ENCODE results near the gene NSG1.

The NSG1 gene

DNA sequence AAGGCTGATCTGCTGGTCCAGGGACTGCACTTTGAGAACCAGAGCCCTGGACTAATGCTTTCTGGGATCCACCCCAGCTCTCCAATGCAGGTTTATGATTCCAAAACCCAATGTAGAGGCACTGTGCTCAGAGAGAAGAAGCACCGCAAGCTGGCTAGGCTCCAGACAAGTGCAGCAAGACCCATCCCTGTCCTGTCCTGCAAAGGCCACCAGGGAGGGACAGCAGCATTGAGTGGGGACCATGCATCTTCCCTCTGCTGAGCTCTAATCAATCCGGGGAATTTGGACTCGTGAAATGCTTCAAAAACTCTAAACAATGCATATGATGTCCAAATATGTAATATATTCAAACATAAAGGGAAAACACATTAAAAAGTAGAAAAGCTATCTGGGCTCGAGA lies 10.8 kb upstream of the NSG1 start:
- no peaks in the 10 kb centered on the region for H3K4me1 ChIP-seq (ENCODE audit: insufficient read depth, low read length, poor library complexity, severe bottlenecking)
- H3K36me3 ChIP-seq (ENCODE audit: insufficient read depth, low read length) = no peaks in the 10 kb centered on the region
- no peak overlapping the region for H3K9ac ChIP-seq (ENCODE audit: low read depth, low read length, poor library complexity, severe bottlenecking)
- H3K9me2 ChIP-seq (replicated peaks; ENCODE audit: low read depth, low read length) = no peaks in the 10 kb centered on the region
- H3K27me3 ChIP-seq (ENCODE audit: insufficient read depth, low read length, poor library complexity, severe bottlenecking) = no peaks in the 10 kb centered on the region
- H3K4me3 ChIP-seq (ENCODE audit: low read length, poor library complexity, severe bottlenecking) = no peak overlapping the region
- H3K4me2 ChIP-seq (ENCODE audit: low read depth, low read length, poor library complexity, severe bottlenecking) = no peak overlapping the region
- H3K9me3 ChIP-seq (ENCODE audit: insufficient read depth, low read depth, low read length) = no peaks in the 10 kb centered on the region
- H3K79me2 ChIP-seq (ENCODE audit: insufficient read depth, low read length) = no peaks in the 10 kb centered on the region
- H3F3A ChIP-seq (ENCODE audit: low read depth) = no peaks in the 10 kb centered on the region
- TF ChIP-seq, protein P1, sequence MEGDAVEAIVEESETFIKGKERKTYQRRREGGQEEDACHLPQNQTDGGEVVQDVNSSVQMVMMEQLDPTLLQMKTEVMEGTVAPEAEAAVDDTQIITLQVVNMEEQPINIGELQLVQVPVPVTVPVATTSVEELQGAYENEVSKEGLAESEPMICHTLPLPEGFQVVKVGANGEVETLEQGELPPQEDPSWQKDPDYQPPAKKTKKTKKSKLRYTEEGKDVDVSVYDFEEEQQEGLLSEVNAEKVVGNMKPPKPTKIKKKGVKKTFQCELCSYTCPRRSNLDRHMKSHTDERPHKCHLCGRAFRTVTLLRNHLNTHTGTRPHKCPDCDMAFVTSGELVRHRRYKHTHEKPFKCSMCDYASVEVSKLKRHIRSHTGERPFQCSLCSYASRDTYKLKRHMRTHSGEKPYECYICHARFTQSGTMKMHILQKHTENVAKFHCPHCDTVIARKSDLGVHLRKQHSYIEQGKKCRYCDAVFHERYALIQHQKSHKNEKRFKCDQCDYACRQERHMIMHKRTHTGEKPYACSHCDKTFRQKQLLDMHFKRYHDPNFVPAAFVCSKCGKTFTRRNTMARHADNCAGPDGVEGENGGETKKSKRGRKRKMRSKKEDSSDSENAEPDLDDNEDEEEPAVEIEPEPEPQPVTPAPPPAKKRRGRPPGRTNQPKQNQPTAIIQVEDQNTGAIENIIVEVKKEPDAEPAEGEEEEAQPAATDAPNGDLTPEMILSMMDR (conservative IDR thresholded peaks at IDR 0.05; ENCODE audit: low read length) = no peak
- TF ChIP-seq EZH2phosphoT487 (IDR thresholded peaks at IDR 0.05; ENCODE audit: borderline replicate concordance) = no peak
- H2AFZ ChIP-seq (ENCODE audit: low read length) = no peak overlapping the region
- H4K20me1 ChIP-seq (ENCODE audit: insufficient read depth, low read length, poor library complexity, severe bottlenecking) = no peaks in the 10 kb centered on the region

DNA sequence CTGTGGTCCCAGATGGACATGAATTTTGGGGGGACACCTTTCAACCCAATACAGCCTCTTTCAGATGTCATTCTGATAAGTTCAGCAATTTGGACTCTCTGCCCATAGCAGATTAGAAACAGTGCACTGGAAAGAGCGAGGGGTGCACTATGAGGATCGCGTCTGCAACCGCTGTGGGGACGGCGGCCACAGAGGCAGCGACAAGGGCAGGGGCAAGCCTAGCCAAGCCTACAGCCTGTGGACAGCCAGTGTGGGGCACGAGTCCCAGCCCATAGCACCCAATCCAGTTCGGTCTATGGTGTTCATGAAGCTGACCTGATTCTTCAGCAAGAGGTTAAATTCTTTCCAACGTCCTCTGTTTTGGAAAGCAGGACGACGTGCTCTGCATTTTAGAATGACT lies 9.7 kb upstream of the NSG1 start:
- no peaks in the 10 kb centered on the region for H4K20me1 ChIP-seq (ENCODE audit: insufficient read depth, low read length, poor library complexity, severe bottlenecking)
- no peaks in the 10 kb centered on the region for H3F3A ChIP-seq (ENCODE audit: low read depth)
- H3K9me2 ChIP-seq (replicated peaks; ENCODE audit: low read depth, low read length) = no peaks in the 10 kb centered on the region
- no peaks in the 10 kb centered on the region for H3K79me2 ChIP-seq (ENCODE audit: insufficient read depth, low read length)
- H3K36me3 ChIP-seq (ENCODE audit: insufficient read depth, low read length) = no peaks in the 10 kb centered on the region
- no peak for TF ChIP-seq EZH2phosphoT487 (IDR thresholded peaks at IDR 0.05; ENCODE audit: borderline replicate concordance)
- TF ChIP-seq, protein P1 (conservative IDR thresholded peaks at IDR 0.05; ENCODE audit: low read length) = no peak
- H3K9ac ChIP-seq (ENCODE audit: low read depth, low read length, poor library complexity, severe bottlenecking) = no peak overlapping the region
- no peak overlapping the region for H3K4me3 ChIP-seq (ENCODE audit: low read length, poor library complexity, severe bottlenecking)
- no peaks in the 10 kb centered on the region for H3K9me3 ChIP-seq (ENCODE audit: insufficient read depth, low read depth, low read length)
- H3K4me2 ChIP-seq (ENCODE audit: low read depth, low read length, poor library complexity, severe bottlenecking) = no peak overlapping the region
- no peak overlapping the region for H2AFZ ChIP-seq (ENCODE audit: low read length)
- H3K27me3 ChIP-seq (ENCODE audit: insufficient read depth, low read length, poor library complexity, severe bottlenecking) = no peaks in the 10 kb centered on the region
- H3K4me1 ChIP-seq (ENCODE audit: insufficient read depth, low read length, poor library complexity, severe bottlenecking) = no peaks in the 10 kb centered on the region

DNA sequence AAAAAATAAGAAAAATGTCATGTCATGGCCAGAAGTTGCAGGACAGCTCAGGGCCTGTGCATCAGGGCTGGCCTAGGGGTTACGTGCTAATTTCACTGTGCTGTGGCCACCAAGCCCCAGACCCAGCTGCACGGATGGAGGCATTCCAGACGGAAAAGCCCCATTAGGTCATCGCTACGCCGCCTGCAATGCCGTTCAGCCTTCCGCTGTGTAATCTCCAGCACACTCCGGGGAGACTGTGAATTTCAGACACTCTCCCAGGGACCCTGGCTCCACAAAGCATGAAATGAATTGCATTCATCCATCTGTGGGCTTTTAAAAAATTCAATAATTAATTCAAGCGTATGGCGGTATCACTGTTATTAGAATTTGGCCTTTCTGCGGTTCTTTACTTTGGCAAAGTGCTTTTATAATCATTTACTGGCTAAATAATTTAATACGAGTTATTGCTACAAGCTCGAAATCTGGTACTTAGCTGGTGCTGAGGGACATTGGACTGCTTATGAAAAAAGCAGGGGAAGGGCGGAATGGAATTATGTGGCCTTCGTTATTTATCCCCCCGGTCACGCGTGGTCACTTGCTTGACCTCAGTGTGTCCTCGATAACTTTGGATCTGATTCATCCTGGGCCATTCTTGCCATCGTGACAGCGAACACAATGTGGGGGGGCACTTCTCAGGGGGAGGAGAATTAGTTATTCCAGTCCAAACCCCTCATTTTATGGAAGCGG lies 9.0 kb upstream of the NSG1 start:
- Histone ChIP-seq H3K27me3 (ENCODE audit: insufficient read depth, low read length, poor library complexity, severe bottlenecking) (no peaks in the 10 kb centered on the region), H3K9me2 (replicated peaks; ENCODE audit: low read depth, low read length) (no peaks in the 10 kb centered on the region), H3F3A (ENCODE audit: low read depth) (no peaks in the 10 kb centered on the region), H3K79me2 (ENCODE audit: insufficient read depth, low read length) (no peaks in the 10 kb centered on the region), H2AFZ (ENCODE audit: low read length) (no peak overlapping the region), H4K20me1 (ENCODE audit: insufficient read depth, low read length, poor library complexity, severe bottlenecking) (no peaks in the 10 kb centered on the region), H3K4me3 (ENCODE audit: low read length, poor library complexity, severe bottlenecking) (no peak overlapping the region), H3K9ac (ENCODE audit: low read depth, low read length, poor library complexity, severe bottlenecking) (no peak overlapping the region), H3K36me3 (ENCODE audit: insufficient read depth, low read length) (no peaks in the 10 kb centered on the region), H3K4me2 (ENCODE audit: low read depth, low read length, poor library complexity, severe bottlenecking) (no peak overlapping the region), H3K9me3 (ENCODE audit: insufficient read depth, low read depth, low read length) (no peaks in the 10 kb centered on the region), H3K4me1 (ENCODE audit: insufficient read depth, low read length, poor library complexity, severe bottlenecking) (no peaks in the 10 kb centered on the region)
- TF ChIP-seq, protein P1 (conservative IDR thresholded peaks at IDR 0.05; ENCODE audit: low read length) = no peak
- TF ChIP-seq EZH2phosphoT487 (IDR thresholded peaks at IDR 0.05; ENCODE audit: borderline replicate concordance) = no peak
